GM12878 (cell line): ENCODE results near the gene TEC. TPM values are rescaled to one million over a fixed set of nuclear protein-coding genes. Genes with fewer than 3 reads are reported as not detected.

Source experiments
- BMI1 ChIP-seq: fragments of 450-650 bp; IDR thresholded peaks from 2 replicates; pipeline ENCODE4 v1.6.1; 2016; ENCODE audit warnings: mild to moderate bottlenecking, moderate library complexity, borderline replicate concordance
- CHD2 ChIP-seq: IDR thresholded peaks from 2 replicates; pipeline ENCODE4 v1.6.1; 2011; ENCODE audit warnings: low read depth, low read length, improper control_type of control experiment, borderline replicate concordance
- CHD4 ChIP-seq: fragments of 200-600 bp; sonication (generic); IDR thresholded peaks from 2 replicates; pipeline ENCODE4 v1.6.1; 2016; ENCODE audit warnings: mild to moderate bottlenecking
- HCFC1 ChIP-seq: fragments of 150-350 bp; IDR thresholded peaks from 2 replicates; pipeline ENCODE4 v1.6.1; 2014; ENCODE audit warnings: low read length
- IKZF2 ChIP-seq, 2 experiments: fragments of 450-650 bp; IDR thresholded peaks; 2 replicates each; pipeline ENCODE4 v1.6.1; 2017; ENCODE audit warnings: mild to moderate bottlenecking in 2 of 2, moderate library complexity in 2 of 2
- IRF5 ChIP-seq: fragments of 450-650 bp; IDR thresholded peaks from 2 replicates; pipeline ENCODE4 v1.6.1; 2017; ENCODE audit warnings: borderline replicate concordance
- MXI1 ChIP-seq: fragments of 150-350 bp; IDR thresholded peaks from 2 replicates; pipeline ENCODE4 v1.6.1; 2011; ENCODE audit warnings: low read depth, mild to moderate bottlenecking, inconsistent platforms, low read length, improper control_type of control experiment
- NFIC ChIP-seq: IDR thresholded peaks from 2 replicates; pipeline ENCODE4 v1.6.1; 2012; ENCODE audit warnings: low read depth, mild to moderate bottlenecking, inconsistent platforms, low read length, moderate library complexity
- NFYA ChIP-seq: IDR thresholded peaks from 2 replicates; pipeline ENCODE4 v1.6.1; 2011; ENCODE audit warnings: low read depth, mild to moderate bottlenecking, low read length, improper control_type of control experiment, borderline replicate concordance
- NR2C2 ChIP-seq: IDR thresholded peaks from 2 replicates; pipeline ENCODE4 v1.6.1; 2011; ENCODE audit warnings: borderline replicate concordance, low read depth; ENCODE audit not compliant: control insufficient read depth, insufficient read length
- POLR2A ChIP-seq: IDR thresholded peaks from 2 replicates; pipeline ENCODE4 v1.6.1; 2011; ENCODE audit warnings: low read depth, mild to moderate bottlenecking, low read length
- PRDM15 ChIP-seq: fragments of 450-650 bp; formaldehyde crosslinking; IDR thresholded peaks from 2 replicates; pipeline ENCODE4 v1.4.0; 2020; ENCODE audit warnings: mild to moderate bottlenecking, moderate library complexity
- RAD51 ChIP-seq: fragments of 450-650 bp; IDR thresholded peaks from 2 replicates; pipeline ENCODE4 v1.6.1; 2016; ENCODE audit warnings: moderate library complexity, mild to moderate bottlenecking, inconsistent platforms
- RCOR1 ChIP-seq: conservative IDR thresholded peaks from 2 replicates; pipeline ENCODE4 v1.6.1; 2012; ENCODE audit warnings: low read depth, low read length, improper control_type of control experiment
- SIN3A ChIP-seq: IDR thresholded peaks from 2 replicates; pipeline ENCODE4 v1.6.1; 2012; ENCODE audit warnings: low read depth, low read length, improper control_type of control experiment
- SKIL ChIP-seq: fragments of 450-650 bp; IDR thresholded peaks from 2 replicates; pipeline ENCODE4 v1.6.1; 2017; ENCODE audit warnings: mild to moderate bottlenecking, low read depth, inconsistent platforms; ENCODE audit not compliant: poor library complexity, severe bottlenecking
- SMARCA5 ChIP-seq: fragments of 450-650 bp; IDR thresholded peaks from 2 replicates; pipeline ENCODE4 v1.6.1; 2017; ENCODE audit warnings: mild to moderate bottlenecking
- SREBF1 ChIP-seq: IDR thresholded peaks from 2 replicates; pipeline ENCODE4 v1.6.1; 2012; ENCODE audit warnings: mild to moderate bottlenecking, low read length
- SUPT20H ChIP-seq: IDR thresholded peaks from 2 replicates; pipeline ENCODE4 v1.6.1; 2011; ENCODE audit warnings: low read depth, mild to moderate bottlenecking, low read length, moderate library complexity, borderline replicate concordance; ENCODE audit not compliant: control insufficient read depth
- ZNF592 ChIP-seq: fragments of 450-650 bp; IDR thresholded peaks from 2 replicates; pipeline ENCODE4 v1.6.1; 2017; ENCODE audit warnings: mild to moderate bottlenecking, moderate library complexity
- polyA plus RNA-seq, 11 experiments: library from polyadenylated mRNA; depleted of rRNA in 4 of 11; unstranded in 6 of 11; stranded (reverse) in 5 of 11; fragments of >200 nt; fragmentation: Nextera tagmentation in 4 of 11; fragmentation: Illumina TruSeq in 1 of 11; extraction: Ambion mirVana in 4 of 11; extraction: Trizol in 1 of 11; gene quantifications; 1 replicate in 1 of 11; 2 replicates in 10 of 11; pipeline versions ENCODE4 v1.2.1 to v1.2.3, GENCODE V29; 2011 to 2016; ENCODE audit warnings: inconsistent platforms in 2 of 11, missing spikeins in 2 of 11, low read depth in 1 of 11
- total RNA-seq, 4 experiments: library from RNA; depleted of rRNA in 3 of 4; stranded (reverse); fragments of >200 nt in 3 of 4; fragmentation: Illumina TruSeq in 1 of 4; extraction: Trizol in 1 of 4; gene quantifications; 2 replicates each; pipeline versions ENCODE4 v1.2.1 to v1.2.3, GENCODE V29; 2013 to 2021

Gene TEC
- total and polyA plus RNA-seq, 10 of the 15 experiments (the other 5 are each of a cell fraction or from before 2014, with no cell fraction given) = 7.4 to 27.2 (median 17.1) TPM

- TF ChIP-seq RAD51 (no peak), BMI1 (no peak), IKZF2 (IDR thresholded peaks at IDR 0.05) (no peak; a peak in 1 of 4 replicates), POLR2A (no peak), CHD2 (no peak), NFYA (no peak), SMARCA5 (no peak), ZNF592 (no peak), SREBF1 (no peak), HCFC1 (no peak), PRDM15 (CRISPR knock-in tag) (no peak), CHD4 (no peak), SIN3A (no peak), IRF5 (no peak), NFIC (peak; percentile 39), SKIL (no peak), NR2C2 (no peak), SUPT20H (no peak), RCOR1 (no peak), MXI1 (no peak)
Observed at GRCh38 chr4:48270951-48271473, 1.4 kb upstream of the TEC start (continued).
